ENCODE measurements around the gene RASL12. TPM values are rescaled to one million over a fixed set of nuclear protein-coding genes. Genes with fewer than 3 reads are reported as not detected.
A peak's percentile ranks its signal among the peaks of the same experiment; 100 is the strongest.

Gene RASL12
- total and polyA plus RNA-seq, 2 of the 4 experiments (the other 2 are of a cell fraction) = 0.18 to 0.22 TPM

DNA sequence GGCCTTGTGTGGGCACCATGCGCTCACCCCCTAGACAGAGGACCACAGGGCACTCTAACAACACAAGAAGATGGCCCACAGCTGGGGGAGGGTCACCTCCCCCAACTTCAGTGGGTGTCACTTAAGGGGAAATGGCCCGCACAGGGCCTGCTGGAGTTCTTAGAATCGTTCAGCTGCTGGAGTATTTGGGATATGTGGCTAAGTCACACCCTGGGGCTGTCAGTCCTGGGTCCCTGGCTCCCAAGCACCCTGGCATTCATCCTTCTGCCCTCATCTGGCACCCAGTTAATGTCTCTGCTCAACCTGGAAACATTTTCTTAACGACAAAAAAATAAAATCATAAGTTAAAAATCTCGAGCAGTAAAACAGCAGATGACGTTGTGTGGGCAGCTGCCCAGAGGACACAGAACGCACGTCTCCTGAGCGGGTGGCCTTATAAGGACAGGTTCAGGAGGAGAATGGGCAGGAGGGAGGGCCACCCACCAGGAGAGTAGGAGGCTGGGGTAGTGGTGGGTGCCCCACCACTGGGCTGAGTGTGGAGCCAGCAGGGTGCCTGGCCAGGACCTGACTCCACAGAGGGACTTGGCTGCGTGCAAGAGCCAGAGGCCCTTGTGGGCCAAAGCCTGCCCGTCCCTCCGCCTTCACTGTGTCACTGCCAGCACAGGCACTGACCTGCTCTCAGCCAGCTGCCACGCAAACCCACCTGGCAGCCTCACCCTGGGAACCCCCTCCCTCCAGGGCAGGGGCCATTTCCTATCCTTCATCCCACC lies 20.3 kb upstream of the RASL12 start:
- no peak overlapping the region for H3K4me2 ChIP-seq (ENCODE audit: low read depth, low read length)
- intact Hi-C loops (cut with micrococcal nuclease) (no loop called here), dilution Hi-C loops (cut with HindIII; ENCODE audit: low sequenced_read_pairs, unreplicated experiment) (no loop called here), in situ Hi-C loops (cut with MboI; ENCODE audit: low sequenced_read_pairs) (loop anchor here (5.0 to 10.0 kb wide), 2 partner anchors 36 to 53 kb away; no protein-coding TSS in a partner anchor)
- no peaks in the 10 kb centered on the region for H3K79me1 ChIP-seq (ENCODE audit: low read depth in 1 of 2, low read length in 2 of 2)
- no peak overlapping the region for H2AK9ac ChIP-seq (replicated peaks; ENCODE audit: low read depth, low read length, poor library complexity)
- H3K9me1 ChIP-seq (ENCODE audit: insufficient read depth, low read length) = no peaks in the 10 kb centered on the region
- no peak overlapping the region for H3K56ac ChIP-seq (ENCODE audit: extremely low read depth, insufficient read depth, low read length)
- WGBS, 2 experiments (ENCODE audit: extremely low coverage in 2 of 2, insufficient read length in 1 of 2) = 91% methylated on average over 7 of the region's 13 CpGs; no CpG with 5 or more reads in 1 of the 2 experiments
- TF ChIP-seq, protein P1, sequence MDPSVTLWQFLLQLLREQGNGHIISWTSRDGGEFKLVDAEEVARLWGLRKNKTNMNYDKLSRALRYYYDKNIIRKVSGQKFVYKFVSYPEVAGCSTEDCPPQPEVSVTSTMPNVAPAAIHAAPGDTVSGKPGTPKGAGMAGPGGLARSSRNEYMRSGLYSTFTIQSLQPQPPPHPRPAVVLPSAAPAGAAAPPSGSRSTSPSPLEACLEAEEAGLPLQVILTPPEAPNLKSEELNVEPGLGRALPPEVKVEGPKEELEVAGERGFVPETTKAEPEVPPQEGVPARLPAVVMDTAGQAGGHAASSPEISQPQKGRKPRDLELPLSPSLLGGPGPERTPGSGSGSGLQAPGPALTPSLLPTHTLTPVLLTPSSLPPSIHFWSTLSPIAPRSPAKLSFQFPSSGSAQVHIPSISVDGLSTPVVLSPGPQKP (IDR thresholded peaks at IDR 0.05; ENCODE audit: borderline replicate concordance, low read depth, low read length) = no peak
- TF ChIP-seq CEBPB (IDR thresholded peaks at IDR 0.05; ENCODE audit: low read depth, low read length) (no peak), NFE2L2 (IDR thresholded peaks at IDR 0.05; ENCODE audit: low read depth, low read length) (no peak), RCOR1 (IDR thresholded peaks at IDR 0.05; ENCODE audit: insufficient replicate concordance, low read length) (no peak), MAZ (IDR thresholded peaks at IDR 0.05; ENCODE audit: borderline replicate concordance, low read depth, low read length) (no peak)
- TF ChIP-seq, protein P2, sequence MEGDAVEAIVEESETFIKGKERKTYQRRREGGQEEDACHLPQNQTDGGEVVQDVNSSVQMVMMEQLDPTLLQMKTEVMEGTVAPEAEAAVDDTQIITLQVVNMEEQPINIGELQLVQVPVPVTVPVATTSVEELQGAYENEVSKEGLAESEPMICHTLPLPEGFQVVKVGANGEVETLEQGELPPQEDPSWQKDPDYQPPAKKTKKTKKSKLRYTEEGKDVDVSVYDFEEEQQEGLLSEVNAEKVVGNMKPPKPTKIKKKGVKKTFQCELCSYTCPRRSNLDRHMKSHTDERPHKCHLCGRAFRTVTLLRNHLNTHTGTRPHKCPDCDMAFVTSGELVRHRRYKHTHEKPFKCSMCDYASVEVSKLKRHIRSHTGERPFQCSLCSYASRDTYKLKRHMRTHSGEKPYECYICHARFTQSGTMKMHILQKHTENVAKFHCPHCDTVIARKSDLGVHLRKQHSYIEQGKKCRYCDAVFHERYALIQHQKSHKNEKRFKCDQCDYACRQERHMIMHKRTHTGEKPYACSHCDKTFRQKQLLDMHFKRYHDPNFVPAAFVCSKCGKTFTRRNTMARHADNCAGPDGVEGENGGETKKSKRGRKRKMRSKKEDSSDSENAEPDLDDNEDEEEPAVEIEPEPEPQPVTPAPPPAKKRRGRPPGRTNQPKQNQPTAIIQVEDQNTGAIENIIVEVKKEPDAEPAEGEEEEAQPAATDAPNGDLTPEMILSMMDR (conservative IDR thresholded peaks at IDR 0.05; ENCODE audit: low read depth, low read length) = no peak
- no peak overlapping the region for H3K27ac ChIP-seq (ENCODE audit: insufficient read depth, low read length)
- H3K9me3 ChIP-seq (ENCODE audit: control insufficient read depth, insufficient read depth, low read length) = no peaks in the 10 kb centered on the region
- no peak overlapping the region for H2AFZ ChIP-seq (replicated peaks; ENCODE audit: low read length, poor library complexity)
- H4K5ac ChIP-seq (ENCODE audit: low read depth, low read length) = no peak overlapping the region; the same call in 1 of the 2 replicates
- H4K20me1 ChIP-seq (ENCODE audit: insufficient read depth, low read length) = no peaks in the 10 kb centered on the region
- H4K91ac ChIP-seq (ENCODE audit: insufficient read depth, low read depth, low read length) = no peak overlapping the region
- peak overlapping the region; percentile 17; the same call in 1 of the 2 replicates for H3K18ac ChIP-seq (ENCODE audit: low read depth, low read length)
- no peaks in the 10 kb centered on the region for H3K36me3 ChIP-seq (ENCODE audit: control insufficient read depth, insufficient read depth, low read length)
- no TSS peak for BruUV-seq (replicated peaks)
- H3K4me3 ChIP-seq (ENCODE audit: insufficient read depth, low read depth, low read length) = no peak overlapping the region
- H2BK5ac ChIP-seq (ENCODE audit: low read depth, low read length, poor library complexity, severe bottlenecking) = no peak overlapping the region
- POLR2A ChIA-PET (ENCODE audit: unreplicated experiment) = no interaction called here
- peaks cover 34% of the 10 kb centered on the region for H3K4me1 ChIP-seq (ENCODE audit: control insufficient read depth, insufficient read depth, low read length)
- no peak overlapping the region for H2BK20ac ChIP-seq (ENCODE audit: low read depth, low read length)
- no peak overlapping the region for H3K4ac ChIP-seq (ENCODE audit: low read depth, low read length)
- H2BK15ac ChIP-seq (ENCODE audit: low read depth, low read length) = no peak overlapping the region
- H3K9ac ChIP-seq (ENCODE audit: low read depth, low read length) = no peak overlapping the region
- DNase-seq (no peak), ATAC-seq (ENCODE audit: low read depth) (no peak)
- peak overlapping the region; percentile 45; the same call in 1 of the 2 replicates for H2AK5ac ChIP-seq (ENCODE audit: low read depth, low read length)
- H4K8ac ChIP-seq (ENCODE audit: low read depth in 2 of 2, low read length in 2 of 2) = no peak overlapping the region
- H3K23ac ChIP-seq (ENCODE audit: low read depth, low read length) = no peak overlapping the region
- no peak overlapping the region for H2BK120ac ChIP-seq (ENCODE audit: low read depth, low read length)
- peaks cover 26% of the 10 kb centered on the region for H3K27me3 ChIP-seq (ENCODE audit: control insufficient read depth, insufficient read depth, low read length)
- CTCF ChIA-PET = interaction anchor here (0.8 to 1.9 kb wide), 3 partner anchors 13 to 54 kb away, joined by 3 to 9 read pairs (median 4); no protein-coding TSS in a partner anchor
- no peak overlapping the region for H3K14ac ChIP-seq (replicated peaks; ENCODE audit: low read depth, low read length)

Measured in IMR-90 (cell line).